Stimulated activated CD4-positive, alpha-beta T cell treated with anti-CD3 and anti-CD28 coated beads, Interleukin-15, amount 100 ng/mL, for 24 hours (primary cell): ENCODE data around the gene SHC3.
"Not testable (repeated sequence)": the region's sequence is repeated elsewhere in the genome, so short reads cannot be mapped to it uniquely, and the experiment has no call there.

Experiments used
- DNase-seq: peaks from one replicate; pipeline ENCODE4 v3.0.0-alpha.2; 2020

The SHC3 gene, protein sequence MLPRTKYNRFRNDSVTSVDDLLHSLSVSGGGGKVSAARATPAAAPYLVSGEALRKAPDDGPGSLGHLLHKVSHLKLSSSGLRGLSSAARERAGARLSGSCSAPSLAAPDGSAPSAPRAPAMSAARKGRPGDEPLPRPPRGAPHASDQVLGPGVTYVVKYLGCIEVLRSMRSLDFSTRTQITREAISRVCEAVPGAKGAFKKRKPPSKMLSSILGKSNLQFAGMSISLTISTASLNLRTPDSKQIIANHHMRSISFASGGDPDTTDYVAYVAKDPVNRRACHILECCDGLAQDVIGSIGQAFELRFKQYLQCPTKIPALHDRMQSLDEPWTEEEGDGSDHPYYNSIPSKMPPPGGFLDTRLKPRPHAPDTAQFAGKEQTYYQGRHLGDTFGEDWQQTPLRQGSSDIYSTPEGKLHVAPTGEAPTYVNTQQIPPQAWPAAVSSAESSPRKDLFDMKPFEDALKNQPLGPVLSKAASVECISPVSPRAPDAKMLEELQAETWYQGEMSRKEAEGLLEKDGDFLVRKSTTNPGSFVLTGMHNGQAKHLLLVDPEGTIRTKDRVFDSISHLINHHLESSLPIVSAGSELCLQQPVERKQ

DNA sequence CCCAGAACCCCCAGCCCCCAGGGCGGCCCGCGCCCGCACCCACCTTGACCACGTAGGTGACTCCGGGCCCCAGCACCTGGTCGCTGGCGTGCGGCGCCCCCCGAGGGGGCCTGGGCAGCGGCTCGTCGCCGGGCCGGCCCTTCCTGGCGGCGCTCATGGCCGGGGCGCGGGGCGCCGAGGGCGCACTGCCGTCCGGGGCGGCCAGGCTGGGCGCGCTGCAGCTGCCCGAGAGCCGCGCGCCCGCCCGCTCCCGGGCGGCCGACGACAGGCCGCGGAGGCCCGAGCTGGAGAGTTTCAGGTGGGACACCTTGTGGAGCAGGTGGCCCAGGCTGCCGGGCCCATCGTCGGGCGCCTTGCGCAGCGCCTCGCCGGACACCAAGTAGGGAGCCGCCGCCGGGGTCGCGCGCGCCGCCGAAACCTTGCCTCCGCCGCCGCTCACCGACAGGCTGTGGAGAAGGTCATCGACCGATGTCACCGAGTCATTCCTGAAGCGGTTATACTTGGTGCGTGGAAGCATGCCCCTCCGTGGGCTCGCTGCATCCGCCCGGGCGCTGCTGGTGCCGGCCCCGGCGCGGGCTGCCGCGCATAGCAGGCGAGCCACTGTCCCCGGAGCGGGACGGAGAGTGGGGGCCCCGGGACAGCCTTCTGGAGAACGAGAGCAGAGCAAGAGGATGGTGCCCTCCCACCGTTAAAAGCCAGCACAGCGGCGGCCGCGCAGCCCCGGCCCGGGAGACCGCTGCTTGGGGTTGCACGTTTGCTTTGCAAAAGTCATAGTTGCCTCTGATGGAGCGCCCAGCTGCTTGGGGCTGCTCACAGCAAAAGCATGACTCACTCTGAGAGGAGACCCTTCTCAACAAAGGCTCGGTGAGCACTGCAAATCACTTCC is at the start of gene SHC3:
TSS of gene SHC3 (minus strand) at position 875 of the 886 bp plus-strand sequence. CDS start at position 517, 358 bp downstream.
- DNase-seq = peak; percentile 22

DNA sequence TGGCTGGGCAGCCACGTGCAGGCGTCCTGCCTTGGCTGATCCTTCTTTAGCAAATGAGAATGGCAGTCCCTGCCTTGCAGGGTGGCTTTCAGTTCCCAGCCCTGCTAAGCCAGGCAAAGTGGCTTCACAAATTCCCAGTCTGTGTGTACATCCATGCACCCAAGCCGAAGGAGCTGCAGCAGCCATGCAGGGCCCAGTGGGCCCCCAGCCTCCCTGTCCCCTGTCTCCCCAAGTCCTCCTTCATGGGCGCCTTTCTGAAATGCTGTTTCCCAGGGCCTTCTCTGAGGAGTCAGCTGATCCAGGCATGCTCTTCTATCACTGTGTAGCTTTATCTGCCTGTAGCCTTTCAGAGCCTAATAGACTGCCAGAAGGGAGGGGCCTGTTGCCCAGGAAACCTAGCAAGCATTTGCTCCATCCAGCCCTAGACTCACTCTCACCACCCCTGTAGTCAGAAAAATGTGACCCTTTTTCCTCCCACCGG is 47.4 kb upstream of the SHC3 start:
- DNase-seq = no peak

GRCh38 chr9:89225587-89225986 is 47.0 kb upstream of the SHC3 start:
- DNase-seq = no peak

- DNase-seq = no peak
Measured at GRCh38 chr9:89225036-89225435, 46.4 kb upstream of the SHC3 start.

- DNase-seq = no peak
Measured at GRCh38 chr9:89224633-89225032, 46.0 kb upstream of the SHC3 start.

DNA sequence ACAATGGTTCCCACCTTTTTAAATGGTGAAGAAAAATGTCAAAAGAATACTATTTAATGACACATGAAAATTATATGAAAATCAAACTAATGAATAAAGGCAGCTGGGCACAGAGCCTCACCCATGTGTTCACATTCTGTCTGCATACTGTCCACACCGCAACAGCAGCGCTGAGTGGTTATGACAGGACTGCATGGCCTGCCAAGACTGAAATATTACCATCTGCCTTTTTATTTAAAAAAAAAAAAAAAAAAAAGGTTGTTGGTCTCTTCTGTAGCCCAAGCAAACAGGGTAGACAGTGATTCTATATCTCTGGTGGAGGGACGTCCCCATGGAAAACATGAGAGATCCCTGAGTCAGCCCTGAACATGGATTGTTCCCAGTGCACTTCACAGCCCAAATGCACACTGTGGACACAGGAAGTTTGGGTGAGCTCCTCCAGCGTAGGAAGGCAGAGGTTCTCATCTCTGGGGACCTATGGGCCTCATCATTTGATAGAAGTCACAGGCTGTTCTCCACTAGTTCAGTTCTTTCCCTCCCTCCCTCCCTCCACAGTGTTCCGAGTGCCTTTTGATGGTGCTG is 44.9 kb upstream of the SHC3 start:
- DNase-seq = no peak

- no peak for DNase-seq
Measured at GRCh38 chr9:89219637-89220036, 41.0 kb upstream of the SHC3 start.

GRCh38 chr9:89218040-89218928 is 39.7 kb upstream of the SHC3 start:
- DNase-seq = no peak

DNA sequence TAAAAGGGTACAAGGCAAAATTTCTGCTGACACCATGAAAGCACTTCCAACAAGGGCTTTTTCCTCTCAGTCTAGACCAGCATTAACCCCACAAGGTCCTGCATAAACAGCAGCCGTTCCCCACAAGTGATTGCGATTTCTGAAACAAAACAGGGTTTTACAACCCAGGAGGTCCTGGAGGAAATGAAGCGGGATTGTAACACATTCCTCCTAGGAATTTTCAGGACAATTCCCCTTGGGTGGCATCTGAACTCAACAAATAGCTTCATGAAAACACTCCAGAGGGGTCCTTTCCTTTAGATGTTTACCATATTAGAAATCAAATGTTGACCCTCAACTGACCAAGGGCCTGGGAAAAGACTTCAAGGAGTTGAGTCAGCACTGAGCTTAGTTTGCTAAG is 36.7 kb upstream of the SHC3 start:
- DNase-seq = no peak

- no peak for DNase-seq
Measured at GRCh38 chr9:89213396-89213880, 34.8 kb upstream of the SHC3 start.

DNA sequence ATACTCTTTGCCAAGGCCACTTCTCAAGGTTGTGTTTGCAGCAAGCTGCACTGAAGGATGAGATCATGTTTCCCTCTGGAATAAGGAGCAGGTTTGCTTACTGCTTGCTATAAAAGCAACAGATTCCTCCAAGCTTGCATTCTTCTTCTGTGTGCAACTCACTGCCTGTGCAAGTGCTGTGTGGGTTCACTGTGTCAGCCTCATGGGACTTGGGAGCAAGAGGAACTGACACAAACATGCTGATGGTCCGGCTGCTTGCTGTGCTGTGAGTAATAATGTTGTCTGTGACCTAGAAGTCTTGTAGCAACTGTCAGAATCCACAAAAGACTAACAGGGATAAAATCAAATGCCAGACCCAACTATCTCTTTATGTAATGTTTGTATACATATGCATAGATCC is 33.6 kb upstream of the SHC3 start:
- DNase-seq = no peak

- DNase-seq = not testable (repeated sequence)
Measured at GRCh38 chr9:89209311-89209710, 30.7 kb upstream of the SHC3 start.

GRCh38 chr9:89207026-89207425 is 28.4 kb upstream of the SHC3 start:
- no peak for DNase-seq

GRCh38 chr9:89204801-89205200 is 26.2 kb upstream of the SHC3 start:
- no peak for DNase-seq

GRCh38 chr9:89195131-89195797 is 16.6 kb upstream of the SHC3 start:
- DNase-seq = no peak

DNA sequence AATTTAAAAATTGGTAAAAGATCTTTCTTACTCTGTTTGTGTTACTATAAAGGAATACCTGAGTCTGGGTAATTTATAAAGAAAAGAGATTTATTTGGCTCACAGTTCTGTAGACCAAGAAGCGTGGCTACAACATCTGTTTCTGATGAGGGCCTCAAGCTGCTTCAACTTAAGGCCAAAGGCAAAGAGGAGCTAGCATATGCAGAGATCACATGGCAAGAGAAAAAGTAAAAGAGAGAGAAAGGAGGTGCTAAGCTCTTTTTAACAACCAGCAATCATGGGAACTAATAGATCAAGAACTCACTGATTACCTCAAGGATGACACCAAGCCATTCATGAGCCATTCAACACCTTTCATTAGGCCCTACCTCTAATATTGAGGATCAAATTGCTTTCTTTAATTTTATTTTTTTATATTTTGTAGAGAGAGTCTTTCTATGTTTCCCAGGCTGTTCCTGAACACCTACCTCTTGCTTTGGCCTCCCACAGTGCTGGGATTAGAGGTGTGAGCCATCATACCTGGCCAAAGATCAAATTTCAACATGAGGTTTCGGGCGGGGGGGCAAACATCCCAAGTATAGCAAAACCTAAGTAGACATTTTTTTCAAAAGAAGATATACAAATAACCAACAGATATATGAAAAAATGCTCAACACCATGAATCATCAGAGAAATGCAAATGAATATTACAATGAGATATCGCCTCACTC is 16.0 kb upstream of the SHC3 start:
- DNase-seq = no peak

DNA sequence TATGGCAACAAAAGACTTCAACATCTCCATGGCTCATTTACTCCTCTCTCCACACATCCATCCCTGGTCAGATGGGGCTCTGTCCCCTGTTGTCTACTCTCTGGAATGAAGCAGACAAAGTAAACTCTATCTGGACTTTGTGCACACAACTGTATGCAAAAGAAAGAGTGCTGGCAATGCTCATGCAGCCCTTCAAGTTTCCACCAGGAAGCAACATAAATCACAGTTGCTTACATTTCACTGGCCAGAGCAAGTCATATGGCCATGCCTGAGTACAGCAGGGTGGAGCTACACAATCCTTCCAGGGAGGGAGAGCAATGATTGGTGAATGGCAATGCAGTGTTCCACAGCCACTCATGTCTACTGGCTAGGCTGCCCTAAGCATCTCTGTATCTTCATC is 12.4 kb upstream of the SHC3 start:
- no peak for DNase-seq

DNA sequence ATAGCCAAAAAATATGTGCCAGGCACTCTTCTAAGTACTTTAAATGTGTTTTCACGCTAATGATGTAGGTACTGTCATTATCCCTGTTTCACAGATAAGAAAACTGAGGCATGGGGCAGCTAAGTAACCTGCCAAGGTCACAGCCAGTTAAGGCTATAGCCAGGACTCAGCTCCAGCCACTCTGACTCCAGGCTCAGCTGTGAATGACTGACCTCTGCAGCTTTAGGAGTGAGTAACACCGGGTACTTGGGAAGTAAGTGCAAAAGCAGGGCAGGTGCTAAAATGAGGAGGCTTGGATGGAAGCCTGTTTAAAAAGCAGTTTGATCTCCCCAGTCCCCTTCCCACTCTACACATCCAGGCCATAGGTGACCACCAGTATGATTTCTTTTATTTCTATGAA is 10.6 kb upstream of the SHC3 start:
- DNase-seq = no peak

DNA sequence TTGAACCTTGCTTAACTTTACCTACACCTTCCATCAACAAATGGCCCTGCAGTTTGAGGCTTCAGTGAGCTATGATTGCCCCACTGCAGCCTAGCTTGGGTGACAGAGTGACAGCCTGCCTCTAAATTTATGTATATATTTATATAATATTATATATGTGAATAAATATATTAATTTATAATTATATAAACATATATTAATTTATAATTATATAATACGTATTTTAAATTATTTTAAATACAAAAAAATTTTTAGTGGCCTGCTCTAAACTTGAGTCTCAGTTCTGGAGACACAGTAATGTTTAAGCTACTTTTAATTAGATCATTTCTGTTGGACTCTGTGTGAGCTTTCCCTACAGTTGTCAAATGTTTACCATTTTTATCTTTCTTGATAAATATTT is 9.3 kb upstream of the SHC3 start:
- DNase-seq = no peak

GRCh38 chr9:89187541-89187940 is 8.9 kb upstream of the SHC3 start:
- no peak for DNase-seq

DNA sequence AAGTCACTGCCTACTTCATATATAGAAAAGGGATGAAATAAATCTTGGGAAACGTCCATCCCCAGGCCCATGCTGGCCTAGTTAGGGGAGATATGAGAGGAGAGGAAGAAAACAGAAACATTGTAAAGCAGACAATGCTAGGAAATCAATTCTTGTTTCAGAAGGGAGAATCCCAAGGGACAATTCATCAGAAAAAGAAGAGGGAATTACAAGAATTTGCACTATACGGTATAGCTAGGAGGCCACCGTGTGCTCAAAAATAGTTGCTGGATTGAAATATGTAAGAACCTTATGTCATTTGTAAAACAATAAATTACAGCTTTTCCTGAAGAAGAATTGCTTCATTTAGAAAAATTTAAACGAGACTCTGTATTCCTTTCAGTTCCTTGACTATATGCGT is 8.3 kb upstream of the SHC3 start:
- DNase-seq = no peak
